HG02840 (cell line): ENCODE results near the gene TRABD2B.
"Not testable (repeated sequence)": the region's sequence is repeated elsewhere in the genome, so short reads cannot be mapped to it uniquely, and the experiment has no call there.

ENCODE experiments used
- ATAC-seq: cut with Tn5 transposase; IDR thresholded peaks from one replicate; pipeline ENCODE4 v1.9.1; 2021; ENCODE audit warnings: mild to moderate bottlenecking, moderate library complexity, moderate number of reproducible peaks; ENCODE audit not compliant: unreplicated experiment, low FRiP score

The TRABD2B gene

GRCh38 chr1:47971385-47972160, 25.6 kb downstream of the TRABD2B start:
- ATAC-seq: no peak

- no peak for ATAC-seq
Measured at GRCh38 chr1:47970882-47971281, 26.3 kb downstream of the TRABD2B start.

- ATAC-seq: no peak
Measured at GRCh38 chr1:47969478-47969877, 27.7 kb downstream of the TRABD2B start.

GRCh38 chr1:47968556-47968888, 28.7 kb downstream of the TRABD2B start:
- ATAC-seq: no peak

- ATAC-seq: no peak
Measured at GRCh38 chr1:47967864-47968555, 29.2 kb downstream of the TRABD2B start.

- ATAC-seq: no peak
Measured at GRCh38 chr1:47965816-47966215, 31.4 kb downstream of the TRABD2B start.

- no peak for ATAC-seq
Measured at GRCh38 chr1:47964636-47965035, 32.5 kb downstream of the TRABD2B start.

GRCh38 chr1:47963568-47964358, 33.4 kb downstream of the TRABD2B start:
- no peak for ATAC-seq

GRCh38 chr1:47962750-47963492, 34.3 kb downstream of the TRABD2B start:
- ATAC-seq: no peak

- ATAC-seq: not testable (repeated sequence)
Measured at GRCh38 chr1:47961835-47962234, 35.4 kb downstream of the TRABD2B start.

GRCh38 chr1:47956491-47956890, 40.7 kb downstream of the TRABD2B start:
- not testable (repeated sequence) for ATAC-seq

GRCh38 chr1:47953661-47954060, 43.5 kb downstream of the TRABD2B start:
- ATAC-seq: no peak

GRCh38 chr1:47951545-47952235, 45.5 kb downstream of the TRABD2B start:
- no peak for ATAC-seq

- no peak for ATAC-seq
Measured at GRCh38 chr1:47951026-47951425, 46.2 kb downstream of the TRABD2B start.

- no peak for ATAC-seq
Measured at GRCh38 chr1:47950471-47950870, 46.7 kb downstream of the TRABD2B start.

GRCh38 chr1:47948126-47948525, 49.1 kb downstream of the TRABD2B start:
- no peak for ATAC-seq

GRCh38 chr1:47947531-47947930, 49.7 kb downstream of the TRABD2B start:
- no peak for ATAC-seq

GRCh38 chr1:47944561-47944960, 52.6 kb downstream of the TRABD2B start:
- no peak for ATAC-seq

- no peak for ATAC-seq
Measured at GRCh38 chr1:47942240-47942629, 55.0 kb downstream of the TRABD2B start.

GRCh38 chr1:47941609-47942239, 55.5 kb downstream of the TRABD2B start:
- ATAC-seq: no peak
